Activated CD4-positive, alpha-beta T cell treated with anti-CD3 and anti-CD28 coated beads, Interleukin-2, amount 50 U/mL, for 1 hour (primary cell): ENCODE measurements around the gene ACACB.

Experiments
- DNase-seq: peaks from one replicate; pipeline ENCODE4 v3.0.0-alpha.2; 2020

Gene ACACB

DNA sequence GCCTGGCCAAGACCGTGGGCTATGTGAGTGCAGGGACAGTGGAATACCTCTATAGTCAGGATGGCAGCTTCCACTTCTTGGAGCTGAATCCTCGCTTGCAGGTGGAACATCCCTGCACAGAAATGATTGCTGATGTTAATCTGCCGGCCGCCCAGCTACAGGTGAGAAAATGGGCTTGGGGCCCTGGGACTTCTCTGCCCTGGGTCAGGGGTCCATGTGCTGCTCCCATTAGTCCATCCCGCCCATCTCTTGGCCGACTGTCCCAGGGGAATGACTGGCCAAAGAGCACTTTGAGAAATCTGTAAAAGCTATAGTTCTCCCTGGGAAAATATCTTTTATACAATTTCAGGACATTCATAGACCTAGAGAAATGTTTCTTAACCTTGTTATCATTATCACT lies 63.5 kb downstream of the ACACB start:
- no peak for DNase-seq

DNA sequence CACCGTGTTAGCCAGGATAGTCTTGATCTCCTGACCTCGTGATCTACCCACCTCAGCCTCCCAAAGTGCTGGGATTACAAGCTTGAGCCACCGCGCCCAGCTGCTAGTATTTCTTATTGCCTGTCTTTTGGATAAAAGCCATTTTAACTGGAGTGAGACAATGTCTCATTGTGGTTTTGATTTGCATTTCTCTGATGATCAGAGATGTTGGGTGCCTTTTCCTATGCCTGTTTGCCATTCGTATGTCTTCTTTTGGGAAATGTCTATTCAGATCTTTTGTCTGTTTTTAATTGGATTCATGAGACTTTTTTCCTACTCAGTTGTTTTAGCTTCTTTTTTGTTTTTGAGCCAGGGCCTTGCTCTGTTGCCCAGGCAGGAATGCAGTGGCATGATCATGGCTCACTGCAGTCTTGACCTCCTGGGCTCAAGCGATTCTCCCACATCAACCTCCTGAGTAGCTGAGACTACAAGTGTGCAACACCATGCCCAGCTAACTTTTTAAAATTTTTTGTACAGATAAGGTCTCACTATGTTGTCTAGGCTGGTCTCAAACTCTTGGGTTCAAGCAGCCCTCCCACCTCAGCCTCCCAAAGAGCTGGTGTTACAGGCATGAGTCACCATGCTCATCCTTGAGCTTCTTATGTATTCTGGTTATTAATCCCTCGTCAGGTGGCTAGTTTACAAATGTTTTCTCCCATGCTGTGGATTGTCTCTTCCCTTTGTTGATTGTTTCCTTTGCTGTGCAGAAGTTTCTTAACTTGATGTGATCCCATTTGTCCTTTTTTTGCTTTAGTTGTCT lies 65.9 kb downstream of the ACACB start:
- no peak for DNase-seq

DNA sequence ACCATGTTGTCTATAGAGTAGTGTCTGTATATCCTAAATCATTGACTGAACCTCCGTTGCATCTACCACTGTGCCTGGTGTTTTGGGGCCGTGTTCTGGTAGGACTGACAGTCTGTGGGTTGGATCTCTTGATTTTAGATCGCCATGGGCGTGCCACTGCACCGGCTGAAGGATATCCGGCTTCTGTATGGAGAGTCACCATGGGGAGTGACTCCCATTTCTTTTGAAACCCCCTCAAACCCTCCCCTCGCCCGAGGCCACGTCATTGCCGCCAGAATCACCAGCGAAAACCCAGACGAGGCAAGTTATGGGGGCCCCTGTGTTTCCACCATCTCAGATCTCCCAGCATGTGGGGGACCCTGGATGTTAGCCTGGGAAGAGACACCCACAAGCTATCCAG lies 69.1 kb downstream of the ACACB start:
- DNase-seq = no peak

DNA sequence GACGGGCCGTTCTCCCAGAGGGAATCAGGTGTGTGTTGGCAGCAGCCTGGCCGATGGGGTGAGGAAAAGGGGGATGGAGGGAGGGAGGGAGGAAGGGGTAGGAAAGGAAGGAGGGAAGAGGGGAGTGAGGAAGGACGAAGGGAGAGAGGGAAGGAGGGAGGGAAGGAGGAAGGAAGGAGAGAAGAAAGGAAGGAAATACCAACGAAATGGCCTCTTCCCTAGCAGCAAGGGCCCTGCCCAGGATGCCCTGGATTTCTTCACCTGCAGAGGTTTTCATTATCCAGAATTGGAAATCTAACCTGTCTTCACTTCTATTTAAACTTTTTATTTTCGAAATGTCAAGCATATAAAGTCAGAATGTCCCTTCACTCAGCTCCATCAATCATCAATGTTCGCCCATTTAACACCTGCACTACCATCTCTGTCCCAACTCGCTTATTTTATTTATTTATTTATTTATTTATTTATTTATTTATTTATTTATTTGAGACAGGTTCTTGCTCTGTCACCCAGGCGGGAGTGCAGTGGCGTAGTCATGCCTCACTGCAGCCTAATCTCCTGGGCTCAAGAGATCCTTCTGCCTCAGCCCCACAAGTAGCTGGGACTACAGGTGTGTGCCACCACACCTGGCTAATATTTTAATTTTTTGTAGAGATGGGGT lies 70.7 kb downstream of the ACACB start:
- no peak for DNase-seq

GRCh38 chr12:109188108-109188712 lies 71.8 kb downstream of the ACACB start:
- no peak for DNase-seq

DNA sequence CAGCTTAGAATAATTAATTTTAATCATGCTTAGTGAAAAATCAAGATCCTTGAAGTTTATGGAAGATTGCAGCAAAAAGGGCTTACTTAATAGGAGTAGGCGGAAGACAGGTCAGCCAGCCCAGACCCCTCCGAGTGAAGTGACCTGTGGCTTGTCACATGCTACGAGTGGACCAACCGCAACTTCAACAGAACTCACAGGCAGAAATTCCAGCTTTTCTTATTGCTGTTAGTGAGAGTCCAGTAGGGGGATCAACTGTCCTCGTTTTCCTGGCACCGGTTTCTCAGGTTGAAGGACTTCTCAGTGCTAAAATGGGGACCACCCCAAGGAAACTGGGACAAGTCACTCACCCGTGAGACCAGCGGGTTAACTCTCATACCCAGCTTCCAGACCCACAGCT lies 72.9 kb downstream of the ACACB start:
- DNase-seq = no peak

DNA sequence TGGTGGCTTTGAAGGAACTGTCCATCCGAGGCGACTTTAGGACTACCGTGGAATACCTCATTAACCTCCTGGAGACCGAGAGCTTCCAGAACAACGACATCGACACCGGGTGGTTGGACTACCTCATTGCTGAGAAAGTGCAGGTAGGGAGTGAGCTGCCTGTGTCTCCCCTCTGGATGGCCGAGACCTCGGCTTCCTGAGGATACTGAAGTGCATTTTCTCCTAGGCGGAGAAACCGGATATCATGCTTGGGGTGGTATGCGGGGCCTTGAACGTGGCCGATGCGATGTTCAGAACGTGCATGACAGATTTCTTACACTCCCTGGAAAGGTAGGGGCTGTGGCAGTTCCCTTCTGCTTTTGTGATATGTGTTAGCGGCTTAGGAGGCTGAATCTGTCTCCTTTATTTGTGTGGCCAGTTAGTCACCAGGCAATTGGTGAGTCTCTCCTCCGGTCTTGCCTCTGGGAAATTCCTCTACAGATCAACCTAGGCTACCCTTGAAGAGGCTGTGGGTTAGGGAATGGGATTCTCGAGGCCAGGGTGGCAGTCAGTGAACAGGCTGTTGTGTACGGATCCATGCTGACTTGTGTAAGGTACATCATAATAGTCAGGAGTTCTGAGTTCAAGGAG lies 75.3 kb downstream of the ACACB start:
- DNase-seq = no peak

- DNase-seq = no peak
Measured at GRCh38 chr12:109192358-109192757, 76.0 kb downstream of the ACACB start.

DNA sequence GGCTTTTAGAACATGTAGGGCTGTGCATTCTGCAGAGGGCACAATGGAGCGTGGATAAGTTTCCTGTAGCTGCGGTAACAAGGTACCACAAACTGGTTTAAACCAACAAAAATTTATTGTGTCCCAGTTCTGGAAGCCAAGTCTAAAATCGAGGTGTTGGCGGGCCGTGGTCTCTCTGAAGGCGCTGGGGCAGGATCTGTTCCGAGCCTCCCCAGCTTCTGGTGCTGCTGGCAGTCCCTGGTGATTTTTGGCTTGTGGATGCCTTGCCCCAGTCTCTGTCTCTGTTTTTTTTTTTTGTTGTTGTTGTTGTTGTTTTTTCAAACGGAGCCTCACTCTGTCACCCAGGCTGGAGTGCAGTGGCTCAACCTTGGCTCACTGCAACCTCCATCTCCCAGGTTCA lies 77.5 kb downstream of the ACACB start:
- DNase-seq = no peak

DNA sequence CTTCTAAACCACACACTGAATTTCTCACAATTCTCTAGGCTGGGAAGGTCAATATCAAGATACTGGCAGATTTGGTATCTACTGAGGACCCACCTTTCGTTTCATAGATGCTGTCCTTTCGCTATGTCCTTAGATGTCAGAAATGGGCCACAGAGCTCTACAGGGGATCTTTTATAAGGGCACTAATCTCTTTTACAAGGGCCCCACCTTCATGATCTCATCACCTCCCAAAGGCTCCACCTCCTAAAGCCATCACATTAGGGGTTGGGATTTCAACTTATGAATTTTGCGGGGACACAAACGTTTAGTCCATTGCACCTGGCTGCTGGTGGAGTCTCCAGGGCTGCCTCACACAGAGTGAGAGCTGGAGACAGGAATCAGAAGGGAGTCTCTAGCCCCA lies 79.9 kb downstream of the ACACB start:
- no peak for DNase-seq

DNA sequence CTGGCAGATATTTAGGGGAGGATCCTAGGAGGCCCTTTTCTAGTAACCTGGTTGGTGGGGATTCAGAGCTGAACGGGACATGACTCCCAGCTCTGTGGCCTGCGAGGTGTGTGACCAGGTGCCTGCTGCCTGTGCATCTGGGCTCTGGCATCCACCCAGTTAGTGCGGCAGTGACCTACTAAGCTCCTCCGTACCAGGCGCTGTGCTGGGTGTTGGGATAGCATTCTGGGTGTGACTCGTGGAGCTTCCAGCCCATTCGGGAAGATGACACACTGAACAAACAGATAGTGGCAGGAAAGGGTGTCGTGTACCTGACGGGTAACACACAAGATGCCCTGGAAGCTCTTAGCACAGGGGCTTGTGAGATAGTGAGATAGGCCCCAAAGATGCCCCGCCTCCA lies 80.9 kb downstream of the ACACB start:
- DNase-seq = no peak

DNA sequence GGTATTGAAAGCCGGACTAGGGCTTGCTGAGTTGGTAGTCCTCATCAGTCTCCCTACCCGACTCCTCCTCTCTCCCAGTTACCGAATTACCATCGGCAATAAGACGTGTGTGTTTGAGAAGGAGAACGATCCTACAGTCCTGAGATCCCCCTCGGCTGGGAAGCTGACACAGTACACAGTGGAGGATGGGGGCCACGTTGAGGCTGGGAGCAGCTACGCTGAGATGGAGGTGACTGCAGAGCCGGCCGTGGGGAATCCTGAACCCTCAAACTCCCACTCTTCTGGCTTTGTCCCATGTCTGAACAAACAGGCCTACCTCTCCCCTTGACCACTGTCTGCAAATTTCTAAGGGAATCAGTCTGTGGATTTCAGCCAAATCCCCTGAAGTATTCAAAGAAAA lies 82.9 kb downstream of the ACACB start:
- no peak for DNase-seq

DNA sequence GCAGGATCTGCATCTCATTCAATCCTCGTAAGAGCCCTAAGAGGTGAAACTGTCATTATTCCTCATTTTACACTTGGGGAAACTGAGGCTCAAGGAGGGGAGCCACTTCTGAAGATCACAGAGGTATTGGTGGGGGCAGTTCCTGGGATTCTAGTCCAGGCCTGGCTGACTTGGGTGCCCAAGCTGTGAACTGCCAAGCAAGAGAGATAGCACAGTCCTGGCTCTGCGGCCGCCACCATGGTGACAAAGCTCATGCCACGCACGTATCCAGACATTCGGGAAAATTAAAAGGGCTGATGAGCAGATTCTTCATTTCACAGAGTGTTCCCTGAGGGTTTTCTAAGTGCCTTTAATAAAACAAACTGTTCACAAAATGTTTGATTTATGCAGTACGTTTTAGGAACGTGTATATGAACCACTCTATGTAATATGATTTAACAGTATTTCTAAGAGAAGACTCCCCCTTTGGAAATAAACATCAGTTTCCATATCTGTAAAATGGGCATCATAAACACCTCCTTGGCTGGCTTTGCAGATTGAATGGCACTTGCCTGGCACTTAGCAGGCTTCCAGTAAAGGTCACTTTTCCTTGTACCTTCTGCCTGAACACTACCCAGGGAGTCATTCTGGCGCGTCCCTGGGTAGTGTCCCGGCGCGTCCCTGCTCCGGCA lies 84.6 kb downstream of the ACACB start:
- no peak for DNase-seq

GRCh38 chr12:109201496-109201885 lies 85.1 kb downstream of the ACACB start:
- DNase-seq = no peak

GRCh38 chr12:109202770-109203169 lies 86.4 kb downstream of the ACACB start:
- no peak for DNase-seq

GRCh38 chr12:109203480-109203879 lies 87.1 kb downstream of the ACACB start:
- DNase-seq = no peak

- no peak for DNase-seq
Measured at GRCh38 chr12:109209082-109209481, 92.7 kb downstream of the ACACB start.

DNA sequence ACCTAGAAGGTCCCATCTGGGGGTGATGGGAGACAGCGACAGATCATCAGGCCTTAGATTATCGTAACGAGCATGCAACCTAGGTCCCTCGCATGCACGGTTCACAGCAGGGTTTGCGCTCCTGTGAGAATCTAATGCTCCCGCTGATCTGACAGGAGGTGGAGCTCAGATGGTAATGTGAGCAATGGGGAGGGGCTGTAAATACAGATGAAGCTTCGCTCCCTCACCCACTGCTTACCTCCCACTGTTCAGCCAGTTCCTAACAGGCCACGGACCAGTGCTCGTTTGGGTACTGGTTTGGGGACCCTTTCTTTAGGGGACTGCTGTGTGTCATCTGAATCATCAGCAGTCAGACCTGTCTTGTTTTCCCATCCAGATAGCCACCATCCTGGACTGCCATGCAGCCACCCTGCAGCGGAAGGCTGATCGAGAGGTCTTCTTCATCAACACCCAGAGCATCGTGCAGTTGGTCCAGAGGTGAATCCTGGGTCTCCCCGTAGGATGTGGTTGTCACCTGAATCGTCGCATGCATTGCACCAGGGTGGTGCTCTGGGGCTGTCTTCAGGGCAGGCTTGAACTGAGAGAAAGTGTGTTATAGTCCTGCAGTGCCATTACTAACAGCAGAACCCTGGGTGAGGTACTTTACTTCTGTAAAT lies 96.2 kb downstream of the ACACB start:
- DNase-seq = no peak

GRCh38 chr12:109214131-109214530 lies 97.7 kb downstream of the ACACB start:
- no peak for DNase-seq

DNA sequence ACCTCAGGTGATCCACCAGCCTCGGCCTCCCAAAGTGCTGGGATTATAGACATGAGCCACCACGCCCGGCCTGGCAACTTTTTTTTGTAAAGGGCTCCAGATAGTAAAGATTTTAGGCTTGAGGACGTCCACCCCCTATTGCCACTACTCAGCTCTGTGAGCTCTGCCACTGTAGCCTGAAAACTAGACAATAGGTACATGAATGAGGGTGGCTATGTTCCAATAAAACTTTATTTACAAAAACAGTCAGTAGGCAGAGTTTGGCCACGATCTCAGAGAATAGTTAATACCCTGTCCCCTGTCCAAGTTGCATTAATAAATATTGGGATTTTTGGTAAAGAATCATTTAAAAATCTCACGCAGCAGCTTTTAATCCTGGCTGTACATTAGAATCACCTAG lies 102.6 kb downstream of the ACACB start:
- DNase-seq = no peak

DNA sequence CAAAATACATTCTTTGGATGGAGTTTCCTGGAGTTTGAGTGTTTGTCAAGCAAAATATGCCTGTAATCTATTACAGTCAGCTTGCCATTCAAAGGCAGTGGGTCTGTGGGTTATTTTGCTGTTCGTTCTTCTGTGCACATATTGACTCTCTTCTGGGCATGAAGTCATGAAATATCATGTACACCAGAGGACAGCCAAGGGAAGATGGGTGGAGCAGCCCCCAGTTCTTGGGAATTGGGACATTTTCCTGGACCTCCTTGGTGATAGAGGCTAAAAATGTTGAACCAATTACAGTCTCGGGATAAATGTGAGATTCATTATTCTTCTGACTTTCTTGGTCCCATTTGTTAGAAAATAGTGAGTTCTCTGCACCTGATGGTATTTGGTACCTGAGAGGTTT lies 103.6 kb downstream of the ACACB start:
- no peak for DNase-seq

- no peak for DNase-seq
Measured at GRCh38 chr12:109221277-109221931, 105.0 kb downstream of the ACACB start.
